Gastroesophageal sphincter (tissue), 4 donors: Measurements from ENCODE around the gene MUC5B. TPM values are rescaled to one million over a fixed set of nuclear protein-coding genes. Genes with fewer than 3 reads are reported as not detected.

Experiments used
- ATAC-seq: fragments of 150-250 bp; one replicate; pipeline ENCODE4 v1.9.1; 2016; ENCODE audit warnings: mild to moderate bottlenecking, moderate library complexity
- H3K27ac ChIP-seq, 4 donors: fragments of 200-600 bp; sonication (generic) in 3 of 4; 1 replicate in 3 of 4; 2 replicates in 1 of 4; pipeline ENCODE4 v1.5.1; 2016 to 2019
- H3K27me3 ChIP-seq: fragments of 200-600 bp; sonication (generic); one replicate; pipeline ENCODE4 v1.5.1; 2019
- H3K36me3 ChIP-seq, 2 donors: fragments of 200-600 bp; sonication (generic); one replicate each; pipeline ENCODE4 v1.5.1; 2019; ENCODE audit warnings: control low read depth in 1 of 2
- H3K4me1 ChIP-seq, 3 donors: fragments of 200-600 bp; sonication (generic); 1 replicate in 2 of 3; 2 replicates in 1 of 3; pipeline ENCODE4 v1.5.1; 2016 to 2019; ENCODE audit warnings: control low read depth in 2 of 3
- H3K4me3 ChIP-seq, 2 donors: fragments of 200-600 bp; sonication (generic); one replicate each; pipeline ENCODE4 v1.5.1; 2019; ENCODE audit warnings: mild to moderate bottlenecking in 1 of 2, moderate library complexity in 1 of 2
- H3K9me3 ChIP-seq, 3 donors: fragments of 200-600 bp; sonication (generic); one replicate each; pipeline ENCODE4 v1.5.1; 2017 to 2019; ENCODE audit warnings: control low read depth in 2 of 3
- CTCF ChIP-seq, 4 experiments: fragments of 200-600 bp in 2 of 4; fragments of 450-650 bp in 2 of 4; sonication (generic) in 1 of 4; IDR thresholded peaks; one replicate each; pipeline ENCODE4 v1.5.1; 2017 to 2019; ENCODE audit warnings: antibody characterized with exemption in 4 of 4, mild to moderate bottlenecking in 2 of 4, moderate library complexity in 2 of 4
- EP300 ChIP-seq: sonication (generic); formaldehyde crosslinking; IDR thresholded peaks from one replicate; pipeline ENCODE4 v1.6.1; 2017; ENCODE audit warnings: antibody characterized with exemption, mild to moderate bottlenecking
- POLR2A ChIP-seq, 2 donors: fragments of 450-650 bp; IDR thresholded peaks; one replicate each; pipeline ENCODE4 v1.6.1; 2017; ENCODE audit warnings: antibody characterized with exemption in 2 of 2, mild to moderate bottlenecking in 2 of 2, moderate library complexity in 1 of 2
- POLR2AphosphoS5 ChIP-seq: sonication (generic); formaldehyde crosslinking; IDR thresholded peaks from one replicate; pipeline ENCODE4 v1.6.1; 2017; ENCODE audit warnings: antibody characterized with exemption
- WGBS, 2 donors: methylation state at CpG; one replicate each; pipeline ENCODE4 v1.1.5; 2018; ENCODE audit warnings: low coverage in 1 of 2; 5-methylcytosine and 5-hydroxymethylcytosine counted together
- total RNA-seq, 4 donors: library from RNA; depleted of rRNA; stranded (reverse); fragments of >200 nt; gene quantifications; one replicate each; pipeline ENCODE4 v1.1.0, GENCODE V29; 2016

MUC5B gene
- total RNA-seq, 4 donors from 2014 or later: 0.13 to 199 (median 0.60) TPM

- Histone ChIP-seq H3K9me3 (no peaks in the 10 kb centered on the region), H3K27me3 (peaks cover 8% of the 10 kb centered on the region), H3K4me1 (no peaks in the 10 kb centered on the region), H3K36me3 (no peaks in the 10 kb centered on the region), H3K27ac (no peak overlapping the region), H3K4me3 (no peak overlapping the region)
- no peak for ATAC-seq
- 60% methylated on average over 1 of the region's 13 CpGs; no CpG with 5 or more reads in 1 of the 2 donors for WGBS, 2 donors
- TF ChIP-seq POLR2A (IDR thresholded peaks at IDR 0.05) (no peak), POLR2AphosphoS5 (no peak), EP300 (no peak), CTCF (IDR thresholded peaks at IDR 0.05) (no peak)
These were observed 14.3 kb downstream of the MUC5B start for GRCh38 chr11:1237128-1237580.

- no peaks in the 10 kb centered on the region for H3K9me3 ChIP-seq
- TF ChIP-seq CTCF (IDR thresholded peaks at IDR 0.05) (no peak), POLR2AphosphoS5 (no peak), EP300 (no peak), POLR2A (IDR thresholded peaks at IDR 0.05) (no peak)
These were observed 15.0 kb downstream of the MUC5B start for GRCh38 chr11:1237851-1238250.

GRCh38 chr11:1238767-1239595, 16.1 kb downstream of the MUC5B start:
- no peaks in the 10 kb centered on the region for H3K4me1 ChIP-seq
- H3K4me3 ChIP-seq: no peak overlapping the region
- H3K27me3 ChIP-seq: no peaks in the 10 kb centered on the region
- TF ChIP-seq EP300: no peak
- no peak for TF ChIP-seq POLR2A (IDR thresholded peaks at IDR 0.05)
- no peak for TF ChIP-seq POLR2AphosphoS5
- TF ChIP-seq CTCF (IDR thresholded peaks at IDR 0.05): no peak
- no peak overlapping the region for H3K27ac ChIP-seq
- no peaks in the 10 kb centered on the region for H3K36me3 ChIP-seq
- WGBS, 2 donors: no CpG with 5 or more reads among the region's 34 CpGs
- H3K9me3 ChIP-seq: no peaks in the 10 kb centered on the region
- no peak for ATAC-seq

More at GRCh38 chr11:1237851-1238250, 15.0 kb downstream of the MUC5B start:
- no peak overlapping the region for H3K27ac ChIP-seq
- no peaks in the 10 kb centered on the region for H3K36me3 ChIP-seq
- H3K27me3 ChIP-seq: peaks cover under 1% of the 10 kb centered on the region
- H3K4me3 ChIP-seq: no peak overlapping the region
- no peaks in the 10 kb centered on the region for H3K4me1 ChIP-seq
- ATAC-seq: no peak
- 71% methylated on average over 3 of the region's 10 CpGs; no CpG with 5 or more reads in 1 of the 2 donors for WGBS, 2 donors

GRCh38 chr11:1239596-1240205, 16.8 kb downstream of the MUC5B start:
- ATAC-seq: no peak
- no peak overlapping the region for H3K4me3 ChIP-seq
- WGBS, 2 donors: 80% methylated on average over 1 of the region's 23 CpGs; no CpG with 5 or more reads in 1 of the 2 donors
- TF ChIP-seq POLR2A (IDR thresholded peaks at IDR 0.05): no peak
- no peaks in the 10 kb centered on the region for H3K36me3 ChIP-seq
- H3K27me3 ChIP-seq: no peaks in the 10 kb centered on the region
- no peak overlapping the region for H3K27ac ChIP-seq
- no peaks in the 10 kb centered on the region for H3K4me1 ChIP-seq
- no peaks in the 10 kb centered on the region for H3K9me3 ChIP-seq

- Histone ChIP-seq H3K36me3 (no peaks in the 10 kb centered on the region), H3K27me3 (no peaks in the 10 kb centered on the region), H3K9me3 (no peaks in the 10 kb centered on the region), H3K4me3 (no peak overlapping the region), H3K4me1 (no peaks in the 10 kb centered on the region), H3K27ac (no peak overlapping the region)
- TF ChIP-seq POLR2A (IDR thresholded peaks at IDR 0.05) (no peak), EP300 (no peak), POLR2AphosphoS5 (no peak), CTCF (IDR thresholded peaks at IDR 0.05) (no peak)
- ATAC-seq: no peak
- WGBS, 2 donors: no CpG with 5 or more reads among the region's 25 CpGs
These were observed 17.9 kb downstream of the MUC5B start for GRCh38 chr11:1240771-1241170.
